Activated gamma-delta T cell treated with anti-CD3 and anti-CD28 coated beads, Interleukin-2, amount 50 U/mL, for 16 hours (primary cell): Measurements from ENCODE around the gene CD3G.
A peak's percentile ranks its signal among the peaks of the same experiment; 100 is the strongest.

Experiments used
- DNase-seq: peaks from one replicate; pipeline ENCODE4 v3.0.0-alpha.2; 2020; ENCODE audit warnings: low read depth

CD3G gene

GRCh38 chr11:118325283-118325682, 18.9 kb upstream of the CD3G start:
- DNase-seq = no peak

- no peak for DNase-seq
Measured at GRCh38 chr11:118328745-118329144, 15.4 kb upstream of the CD3G start.

GRCh38 chr11:118334745-118335144, 9.4 kb upstream of the CD3G start:
- DNase-seq = no peak

- DNase-seq = peak; percentile 80
Measured at GRCh38 chr11:118338637-118339061, 5.5 kb upstream of the CD3G start.

- no peak for DNase-seq
Measured at GRCh38 chr11:118339281-118339961, 4.7 kb upstream of the CD3G start.

- no peak for DNase-seq
Measured at GRCh38 chr11:118340449-118340848, 3.7 kb upstream of the CD3G start.

DNA sequence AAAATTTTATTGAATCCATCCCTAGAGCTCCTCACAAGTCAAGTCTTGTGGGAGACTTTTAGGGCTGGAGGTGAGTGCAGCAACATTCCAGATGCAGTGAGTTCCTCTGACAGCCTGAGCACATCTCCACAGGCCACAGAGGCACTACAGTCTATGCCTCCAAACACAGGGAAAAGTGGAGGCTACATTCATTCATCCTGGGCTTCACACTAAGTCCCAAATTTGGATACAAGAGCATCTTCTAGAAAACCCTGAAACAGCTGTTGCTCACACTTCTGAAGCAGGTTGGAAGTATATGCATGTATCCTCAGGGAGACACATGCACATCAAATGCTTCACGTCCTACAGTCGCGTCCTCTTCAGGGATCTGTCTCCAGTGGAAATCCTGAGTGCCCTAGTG, 2.9 kb upstream of the CD3G start:
- DNase-seq = no peak

DNA sequence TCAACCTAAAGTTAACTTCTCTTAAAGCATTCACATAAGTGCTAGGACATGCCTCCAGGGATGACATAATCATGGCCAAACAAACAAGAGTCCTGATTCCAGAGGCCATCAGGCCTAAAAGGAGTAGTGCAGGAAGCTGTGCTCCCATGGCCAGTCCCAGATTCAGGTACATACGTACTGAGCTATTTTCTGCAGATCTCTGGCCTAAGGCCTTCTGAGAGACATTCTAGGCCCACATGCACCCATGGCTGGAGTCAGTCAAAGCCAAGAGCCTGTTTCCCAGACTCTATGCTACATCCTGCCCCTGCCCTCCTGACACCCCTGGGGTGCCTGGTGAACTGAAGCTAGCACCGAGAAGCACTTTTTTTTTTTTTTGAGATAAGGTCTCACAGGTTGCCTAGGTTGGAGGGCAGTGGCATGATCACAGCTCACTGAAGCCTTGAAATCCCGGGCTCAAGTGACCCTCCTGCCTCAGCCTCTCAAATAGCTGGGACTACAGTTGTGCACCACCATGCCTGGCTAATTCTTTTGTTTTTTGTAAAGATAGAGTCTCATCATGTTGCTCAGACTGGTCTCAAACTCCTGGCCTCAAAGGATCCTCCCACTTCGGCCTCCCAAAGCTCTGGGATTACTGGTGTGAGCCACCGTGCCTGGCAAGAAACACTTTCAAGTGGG, 2.2 kb upstream of the CD3G start:
- no peak for DNase-seq

DNA sequence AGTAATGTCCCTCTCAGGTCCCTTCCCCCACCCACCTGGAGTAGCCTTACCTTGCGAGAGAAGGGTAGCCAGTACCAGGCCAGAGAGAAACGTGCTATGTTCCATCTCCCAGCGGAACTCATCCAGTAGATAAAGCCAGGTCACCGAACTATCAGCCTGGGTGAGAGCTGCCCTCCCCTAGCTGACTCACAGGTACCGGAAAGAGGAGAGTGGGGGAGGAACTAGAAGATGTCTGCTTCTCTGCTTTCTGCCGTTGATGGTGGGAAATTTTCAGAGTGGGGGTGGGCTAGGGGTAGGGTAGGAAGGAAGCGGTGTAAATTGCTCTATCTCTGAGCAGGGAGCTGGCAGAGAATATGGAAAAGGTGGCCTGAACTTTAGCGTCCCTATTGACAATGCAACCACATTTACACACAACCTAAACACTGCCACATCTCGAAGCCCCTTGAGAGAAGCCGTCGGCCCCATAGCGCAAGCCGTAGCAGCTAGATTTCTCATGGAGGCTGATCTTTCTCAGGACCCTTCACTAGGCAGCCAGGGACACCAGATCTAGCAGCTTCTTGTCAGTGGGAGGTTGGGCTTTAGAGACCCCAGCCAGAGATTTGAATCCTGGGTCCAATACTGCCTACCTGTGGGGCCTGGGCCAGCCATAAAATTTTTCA, 1.5 kb upstream of the CD3G start, which contains the start of gene CD3D:
CD3D (minus strand) TSS at position 203 of the 659 bp plus-strand sequence; CDS start at position 105, 98 bp downstream.
- peak; percentile 61 for DNase-seq

- DNase-seq = no peak
Measured at GRCh38 chr11:118343248-118343647, 896 bp upstream of the CD3G start.

DNA sequence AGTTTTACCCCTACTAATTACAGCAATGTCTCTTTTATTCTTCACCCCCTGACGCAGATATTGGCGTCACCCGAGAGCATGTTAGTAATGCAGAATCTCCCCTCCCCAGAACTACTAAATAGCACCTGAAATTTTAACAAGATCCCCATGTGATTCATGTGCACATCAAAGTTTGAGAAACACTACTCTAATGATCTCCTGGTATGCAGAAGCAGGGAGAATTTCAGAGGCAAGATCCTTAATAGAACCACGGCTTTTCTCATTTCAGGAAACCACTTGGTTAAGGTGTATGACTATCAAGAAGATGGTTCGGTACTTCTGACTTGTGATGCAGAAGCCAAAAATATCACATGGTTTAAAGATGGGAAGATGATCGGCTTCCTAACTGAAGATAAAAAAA, 5.3 kb downstream of the CD3G start:
- no peak for DNase-seq

DNA sequence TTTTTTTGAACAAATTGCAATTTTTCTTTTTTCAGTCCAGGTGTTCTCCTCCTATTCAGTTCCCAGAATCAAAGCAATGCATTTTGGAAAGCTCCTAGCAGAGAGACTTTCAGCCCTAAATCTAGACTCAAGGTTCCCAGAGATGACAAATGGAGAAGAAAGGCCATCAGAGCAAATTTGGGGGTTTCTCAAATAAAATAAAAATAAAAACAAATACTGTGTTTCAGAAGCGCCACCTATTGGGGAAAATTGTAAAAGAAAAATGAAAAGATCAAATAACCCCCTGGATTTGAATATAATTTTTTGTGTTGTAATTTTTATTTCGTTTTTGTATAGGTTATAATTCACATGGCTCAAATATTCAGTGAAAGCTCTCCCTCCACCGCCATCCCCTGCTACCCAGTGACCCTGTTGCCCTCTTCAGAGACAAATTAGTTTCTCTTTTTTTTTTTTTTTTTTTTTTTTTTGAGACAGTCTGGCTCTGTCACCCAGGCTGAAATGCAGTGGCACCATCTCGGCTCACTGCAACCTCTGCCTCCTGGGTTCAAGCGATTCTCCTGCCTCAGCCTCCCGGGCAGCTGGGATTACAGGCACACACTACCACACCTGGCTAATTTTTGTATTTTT, 9.1 kb downstream of the CD3G start:
- no peak for DNase-seq

DNA sequence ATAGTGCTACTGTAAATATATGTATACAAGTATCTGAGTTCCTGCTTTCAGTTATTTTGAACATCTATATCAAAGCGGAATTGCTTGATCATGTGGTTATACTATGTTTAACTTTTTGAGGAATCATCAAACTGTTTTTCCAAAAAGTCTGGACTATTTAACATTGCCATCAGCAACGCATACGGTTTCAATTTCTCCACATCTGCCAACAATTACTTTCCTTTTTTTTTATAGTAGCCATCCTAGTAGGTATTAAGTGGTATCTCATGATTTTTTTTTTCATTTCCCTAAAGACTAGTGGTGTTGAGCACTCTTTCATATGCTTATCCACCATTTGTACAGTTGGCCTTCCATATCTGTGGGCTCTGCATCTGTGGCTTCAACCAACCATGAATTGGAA, 13.9 kb downstream of the CD3G start:
- no peak for DNase-seq

- peak; percentile 98 for DNase-seq
Measured at GRCh38 chr11:118359295-118359958, 15.3 kb downstream of the CD3G start, which contains the start of gene UBE4A. Gene UBE4A, plus strand, starts transcription at chr11:118359600. Its CDS starts 5,481 bp downstream, at chr11:118365081.

DNA sequence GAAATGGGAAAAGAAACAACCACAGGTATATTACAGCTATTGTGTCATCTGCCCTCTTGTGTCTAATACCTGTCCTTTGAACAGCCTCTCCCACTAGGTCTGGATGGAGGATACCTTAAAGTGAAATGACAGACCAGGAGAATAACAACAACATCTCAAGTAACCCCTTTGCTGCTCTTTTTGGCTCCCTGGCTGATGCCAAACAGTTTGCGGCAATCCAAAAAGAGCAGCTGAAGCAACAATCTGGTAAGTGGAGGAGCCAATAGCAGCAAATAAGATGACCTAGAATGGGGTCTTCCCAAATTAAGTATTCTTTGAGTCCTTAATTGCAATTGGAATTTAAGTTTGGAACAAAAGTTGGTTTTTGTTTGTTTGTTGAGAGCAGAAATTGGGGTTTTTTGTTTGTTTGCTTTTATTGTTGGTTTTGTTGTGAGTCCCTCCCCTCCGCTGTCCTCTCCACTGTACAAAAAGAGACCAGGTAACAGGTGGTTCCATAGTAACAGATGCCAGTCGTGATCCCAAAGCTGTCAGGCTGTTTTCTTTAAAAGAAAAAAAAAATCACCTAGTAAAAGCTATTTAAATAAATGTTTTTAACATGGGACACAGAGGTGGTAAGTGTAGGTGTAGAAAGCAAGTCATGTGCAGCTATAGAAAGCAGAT, 20.9 kb downstream of the CD3G start:
- DNase-seq = no peak

GRCh38 chr11:118366287-118366686, 22.1 kb downstream of the CD3G start:
- DNase-seq = no peak

- no peak for DNase-seq
Measured at GRCh38 chr11:118370774-118371173, 26.6 kb downstream of the CD3G start.

DNA sequence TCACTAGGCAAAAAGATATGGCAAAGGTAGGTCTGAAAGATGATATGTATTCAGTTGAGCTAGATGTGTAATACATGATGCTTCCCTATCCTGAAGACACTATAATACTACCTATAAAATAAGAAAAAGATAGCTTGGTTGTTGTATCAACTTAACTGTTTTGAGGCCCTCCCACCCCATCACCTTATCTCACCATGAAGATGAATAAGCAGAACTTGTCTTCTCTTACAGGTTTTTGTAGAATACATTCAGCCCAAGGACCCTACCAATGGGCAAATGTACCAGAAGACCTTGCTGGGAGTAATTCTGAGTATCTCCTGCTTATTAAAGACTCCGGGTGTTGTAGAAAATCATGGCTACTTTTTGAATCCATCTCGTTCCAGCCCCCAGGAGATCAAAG, 29.1 kb downstream of the CD3G start:
- no peak for DNase-seq

- DNase-seq = no peak
Measured at GRCh38 chr11:118373871-118374270, 29.7 kb downstream of the CD3G start.

DNA sequence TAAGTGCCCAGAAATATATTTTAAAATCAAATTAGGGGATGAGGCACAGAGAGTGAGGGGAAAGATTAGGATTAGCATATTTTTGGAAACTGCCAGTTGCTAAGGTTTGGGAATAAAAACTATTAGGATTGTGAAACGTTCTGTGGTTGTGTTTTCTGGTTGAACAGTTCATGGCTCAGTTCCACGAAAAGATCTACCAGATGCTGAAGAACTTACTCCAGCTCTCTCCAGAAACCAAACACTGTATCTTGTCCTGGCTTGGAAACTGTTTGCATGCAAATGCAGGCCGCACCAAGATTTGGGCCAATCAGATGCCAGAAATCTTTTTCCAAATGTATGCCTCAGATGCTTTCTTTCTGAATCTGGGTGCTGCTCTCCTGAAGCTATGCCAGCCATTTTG, 30.6 kb downstream of the CD3G start:
- no peak for DNase-seq

DNA sequence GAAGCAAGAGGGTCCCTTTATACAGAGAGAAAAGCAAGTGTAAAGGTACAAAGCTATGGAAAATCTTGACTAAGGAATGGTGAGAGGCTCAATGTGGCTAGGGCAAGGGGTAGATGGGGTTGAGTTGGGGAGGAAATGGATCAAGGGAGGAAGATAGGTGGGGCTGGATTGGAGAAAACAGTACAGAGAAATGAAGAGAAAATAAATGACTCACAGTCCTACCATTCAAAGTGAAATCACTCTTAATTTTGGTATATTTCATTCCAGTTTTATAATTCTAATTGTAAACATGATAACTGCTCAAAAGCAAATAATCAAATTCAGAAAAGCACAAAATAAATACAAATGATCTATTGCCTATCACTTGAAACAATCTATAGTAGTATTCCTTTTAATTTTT, 31.8 kb downstream of the CD3G start:
- DNase-seq = no peak

DNA sequence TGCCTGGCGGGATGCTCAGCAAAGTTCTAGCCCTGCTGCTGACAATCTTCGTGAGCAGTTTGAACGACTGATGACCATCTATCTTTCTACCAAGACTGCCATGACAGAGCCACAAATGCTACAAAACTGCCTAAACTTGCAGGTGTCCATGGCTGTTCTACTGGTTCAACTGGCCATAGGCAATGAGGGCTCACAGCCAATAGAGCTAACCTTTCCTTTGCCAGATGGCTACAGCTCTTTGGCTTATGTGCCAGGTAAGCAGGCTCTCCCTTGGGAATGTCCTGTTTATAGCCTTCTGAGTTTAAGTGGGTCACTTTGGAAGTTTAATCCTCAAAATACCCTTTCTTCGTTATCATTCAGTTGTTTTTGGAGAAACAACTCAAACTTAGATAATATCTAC, 35.4 kb downstream of the CD3G start:
- DNase-seq = no peak
